GM12878 (cell line): Measurements from ENCODE around the gene ATXN1.

Experiments
- CTCF ChIP-seq, 3 experiments: IDR thresholded peaks in 2 of 3; conservative IDR thresholded peaks in 1 of 3; 2 replicates each; pipeline ENCODE4 v1.5.1; 2011; ENCODE audit warnings: low read depth in 3 of 3, low read length in 3 of 3, mild to moderate bottlenecking in 3 of 3, control low read depth in 2 of 3, moderate library complexity in 2 of 3, inconsistent platforms in 1 of 3, mixed read lengths in 1 of 3; ENCODE audit not compliant: control insufficient read depth in 2 of 3, insufficient read depth in 1 of 3; ENCODE audit errors: extremely low read depth in 1 of 3
- ELK1 ChIP-seq: IDR thresholded peaks from 2 replicates; pipeline ENCODE4 v1.6.1; 2012; ENCODE audit warnings: low read depth, low read length, improper control_type of control experiment
- LARP7 ChIP-seq: fragments of 450-650 bp; IDR thresholded peaks from 2 replicates; pipeline ENCODE4 v1.6.1; 2017; ENCODE audit warnings: mild to moderate bottlenecking
- SUZ12 ChIP-seq: fragments of 200-600 bp; sonication (generic); IDR thresholded peaks from one replicate; pipeline ENCODE4 v1.6.1; 2018; ENCODE audit warnings: antibody characterized with exemption, mild to moderate bottlenecking; ENCODE audit not compliant: unreplicated experiment

- TF ChIP-seq ELK1 (no peak), CTCF (IDR thresholded peaks at IDR 0.05 in 2 of 3, conservative IDR thresholded peaks at IDR 0.05 in 1 of 3; ENCODE audit: control insufficient read depth in 2 of 3, extremely low read depth in 1 of 3, insufficient read depth in 1 of 3, low read depth in 3 of 3, low read length in 3 of 3) (no peak), SUZ12 (no peak), LARP7 (no peak)
Measured at GRCh38 chr6:16393326-16393725, 367.9 kb downstream of the ATXN1 start.
